Esophagus squamous epithelium (tissue), 4 donors: ENCODE data around the gene SCARB1.

Experiments
- POLR2A ChIP-seq, 4 donors: fragments of 450-650 bp; IDR thresholded peaks; one replicate each; pipeline ENCODE4 v1.6.1; 2017; ENCODE audit warnings: antibody characterized with exemption in 4 of 4, mild to moderate bottlenecking in 4 of 4, moderate library complexity in 3 of 4
- TF ChIP-seq, protein P1 (sequence below), 6 experiments: fragments of 450-650 bp in 4 of 6; fragments of 200-600 bp in 2 of 6; sonication (generic) in 2 of 6; IDR thresholded peaks; one replicate each; pipeline ENCODE4 v1.5.1; 2016 to 2019; ENCODE audit warnings: antibody characterized with exemption in 6 of 6, mild to moderate bottlenecking in 4 of 6, moderate library complexity in 4 of 6

DNA sequence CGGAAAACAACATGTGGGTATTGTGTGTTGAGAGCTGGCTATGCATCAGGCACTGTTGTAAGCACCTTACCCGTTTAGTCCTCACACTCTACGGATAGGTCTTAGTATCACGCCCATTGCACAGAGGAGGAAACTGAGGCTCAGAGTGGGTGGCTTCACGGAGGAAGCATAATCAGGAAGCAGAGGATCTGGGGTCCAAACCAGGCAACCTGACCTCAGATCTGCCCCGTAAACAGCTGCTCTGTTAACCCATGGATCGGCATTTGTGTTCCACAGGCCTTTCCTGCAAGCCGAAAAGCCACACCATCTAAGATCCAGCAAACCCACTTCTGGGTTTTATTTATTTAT, 107.9 kb downstream of the SCARB1 start:
- TF ChIP-seq, protein P1, sequence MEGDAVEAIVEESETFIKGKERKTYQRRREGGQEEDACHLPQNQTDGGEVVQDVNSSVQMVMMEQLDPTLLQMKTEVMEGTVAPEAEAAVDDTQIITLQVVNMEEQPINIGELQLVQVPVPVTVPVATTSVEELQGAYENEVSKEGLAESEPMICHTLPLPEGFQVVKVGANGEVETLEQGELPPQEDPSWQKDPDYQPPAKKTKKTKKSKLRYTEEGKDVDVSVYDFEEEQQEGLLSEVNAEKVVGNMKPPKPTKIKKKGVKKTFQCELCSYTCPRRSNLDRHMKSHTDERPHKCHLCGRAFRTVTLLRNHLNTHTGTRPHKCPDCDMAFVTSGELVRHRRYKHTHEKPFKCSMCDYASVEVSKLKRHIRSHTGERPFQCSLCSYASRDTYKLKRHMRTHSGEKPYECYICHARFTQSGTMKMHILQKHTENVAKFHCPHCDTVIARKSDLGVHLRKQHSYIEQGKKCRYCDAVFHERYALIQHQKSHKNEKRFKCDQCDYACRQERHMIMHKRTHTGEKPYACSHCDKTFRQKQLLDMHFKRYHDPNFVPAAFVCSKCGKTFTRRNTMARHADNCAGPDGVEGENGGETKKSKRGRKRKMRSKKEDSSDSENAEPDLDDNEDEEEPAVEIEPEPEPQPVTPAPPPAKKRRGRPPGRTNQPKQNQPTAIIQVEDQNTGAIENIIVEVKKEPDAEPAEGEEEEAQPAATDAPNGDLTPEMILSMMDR (IDR thresholded peaks at IDR 0.05), result no peak
- TF ChIP-seq POLR2A (IDR thresholded peaks at IDR 0.05), result no peak
